ENCODE measurements around the gene FMN1.

FMN1 gene

GRCh38 chr15:33011976-33012375 is 182.5 kb downstream of the FMN1 start:
- no peak overlapping the region for H3K4me3 Mint-ChIP-seq
- H3K27ac Mint-ChIP-seq = no peak overlapping the region
- no peaks in the 10 kb centered on the region for H3K36me3 Mint-ChIP-seq (ENCODE audit: low read depth)
- no peak for TF ChIP-seq CTCF (IDR thresholded peaks at IDR 0.05; ENCODE audit: unreplicated experiment in 3 of 3)
- H3K27me3 Mint-ChIP-seq (ENCODE audit: low read depth) = no peaks in the 10 kb centered on the region
- peaks cover 19% of the 10 kb centered on the region for H3K4me1 Mint-ChIP-seq
- no peaks in the 10 kb centered on the region for H3K9me3 Mint-ChIP-seq

DNA sequence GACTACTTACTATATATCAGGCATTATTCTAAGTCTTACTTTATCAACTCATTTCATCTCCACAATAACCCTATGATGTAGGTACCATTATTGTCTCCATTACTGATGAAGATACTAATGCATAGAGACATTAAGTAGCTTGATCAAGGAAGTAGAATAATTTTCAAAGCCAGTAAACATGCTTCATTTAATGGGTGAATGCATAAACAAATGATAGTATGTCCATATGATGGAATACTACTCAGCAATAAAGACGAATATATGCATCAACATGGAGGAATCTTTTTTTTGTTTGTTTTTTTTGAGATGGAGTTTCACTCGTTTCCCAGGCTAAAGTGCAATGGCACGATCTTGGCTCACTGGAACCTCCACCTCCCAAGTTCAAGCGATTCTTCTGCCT is 184.9 kb downstream of the FMN1 start:
- Mint-ChIP-seq H3K9me3 (peaks cover 2% of the 10 kb centered on the region), H3K27ac (no peak overlapping the region), H3K4me1 (peaks cover 19% of the 10 kb centered on the region), H3K36me3 (ENCODE audit: low read depth) (peaks cover 4% of the 10 kb centered on the region), H3K27me3 (ENCODE audit: low read depth) (no peaks in the 10 kb centered on the region), H3K4me3 (no peak overlapping the region)
- no peak for TF ChIP-seq CTCF (IDR thresholded peaks at IDR 0.05; ENCODE audit: unreplicated experiment in 3 of 3)

DNA sequence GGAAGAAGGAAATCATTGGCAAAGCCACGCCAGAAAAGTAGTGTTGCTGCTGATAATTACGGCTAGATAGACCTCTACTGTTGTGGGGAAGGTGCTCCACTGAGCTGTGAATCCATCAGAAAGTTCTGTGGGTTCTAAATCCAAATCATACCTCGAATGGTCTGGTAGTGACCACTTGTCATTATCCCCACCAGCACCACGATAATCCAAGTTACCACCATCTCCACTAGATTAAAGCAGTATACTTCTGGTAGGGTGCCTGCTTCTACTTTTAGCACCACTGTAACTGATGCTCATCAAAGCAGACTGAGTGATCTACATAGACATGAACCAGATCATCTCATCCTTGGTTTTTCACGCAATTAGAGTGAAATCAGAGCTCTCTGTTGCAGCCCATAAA is 185.5 kb downstream of the FMN1 start:
- TF ChIP-seq CTCF (IDR thresholded peaks at IDR 0.05; ENCODE audit: unreplicated experiment in 3 of 3) = no peak
- Mint-ChIP-seq H3K27me3 (ENCODE audit: low read depth) (no peaks in the 10 kb centered on the region), H3K9me3 (peaks cover 2% of the 10 kb centered on the region), H3K27ac (no peak overlapping the region), H3K4me3 (no peak overlapping the region), H3K36me3 (ENCODE audit: low read depth) (peaks cover 4% of the 10 kb centered on the region), H3K4me1 (peaks cover 19% of the 10 kb centered on the region)

DNA sequence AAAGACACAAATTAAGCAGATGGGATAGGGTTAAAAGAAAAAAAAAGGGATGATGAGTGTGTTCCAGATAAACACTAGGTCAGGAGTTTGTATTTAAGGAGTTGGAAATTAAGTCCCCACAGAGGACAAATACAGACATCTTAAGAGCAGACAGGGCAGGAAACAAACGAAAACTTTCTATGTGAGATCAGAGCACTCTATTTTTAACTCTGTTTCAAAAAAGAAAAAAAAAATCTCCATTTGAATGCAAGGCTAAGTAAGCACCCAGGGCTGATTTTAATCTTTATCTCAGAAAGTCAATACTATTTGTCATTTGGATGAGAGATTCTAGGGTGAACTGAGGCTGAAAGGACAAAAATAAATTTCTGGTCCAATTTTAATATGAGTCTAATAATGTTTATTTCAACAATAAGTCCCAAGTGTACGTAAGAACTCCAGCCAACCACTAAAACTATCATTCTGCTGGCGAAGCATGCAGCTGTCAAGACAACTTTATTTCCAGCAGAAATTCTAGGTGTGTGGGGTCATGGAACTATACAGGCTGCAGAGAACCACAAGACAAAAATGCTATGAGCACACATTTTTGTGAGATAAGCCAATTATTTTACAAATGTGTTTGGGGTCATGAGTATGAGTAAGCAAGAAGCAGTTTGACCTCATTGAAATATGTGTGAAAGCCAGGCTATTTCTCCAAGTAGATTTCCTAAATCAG is 186.1 kb downstream of the FMN1 start:
- Mint-ChIP-seq H3K4me3 (no peak overlapping the region), H3K36me3 (ENCODE audit: low read depth) (peaks cover 4% of the 10 kb centered on the region), H3K27ac (peak overlapping the region in 1 of 3 experiments; percentile 18), H3K27me3 (ENCODE audit: low read depth) (no peaks in the 10 kb centered on the region), H3K9me3 (peaks cover 2% of the 10 kb centered on the region), H3K4me1 (peaks cover 19% of the 10 kb centered on the region)
- no peak for TF ChIP-seq CTCF (IDR thresholded peaks at IDR 0.05; ENCODE audit: unreplicated experiment in 3 of 3)

GRCh38 chr15:33007303-33007855 is 187.1 kb downstream of the FMN1 start:
- Mint-ChIP-seq H3K27me3 (ENCODE audit: low read depth) (no peaks in the 10 kb centered on the region), H3K9me3 (peaks cover 4% of the 10 kb centered on the region), H3K27ac (no peak overlapping the region), H3K4me1 (peaks cover 19% of the 10 kb centered on the region), H3K36me3 (ENCODE audit: low read depth) (peaks cover 4% of the 10 kb centered on the region), H3K4me3 (no peak overlapping the region)
- peak in 1 of 3 experiments; percentile 29 for TF ChIP-seq CTCF (IDR thresholded peaks at IDR 0.05; ENCODE audit: unreplicated experiment in 3 of 3)

DNA sequence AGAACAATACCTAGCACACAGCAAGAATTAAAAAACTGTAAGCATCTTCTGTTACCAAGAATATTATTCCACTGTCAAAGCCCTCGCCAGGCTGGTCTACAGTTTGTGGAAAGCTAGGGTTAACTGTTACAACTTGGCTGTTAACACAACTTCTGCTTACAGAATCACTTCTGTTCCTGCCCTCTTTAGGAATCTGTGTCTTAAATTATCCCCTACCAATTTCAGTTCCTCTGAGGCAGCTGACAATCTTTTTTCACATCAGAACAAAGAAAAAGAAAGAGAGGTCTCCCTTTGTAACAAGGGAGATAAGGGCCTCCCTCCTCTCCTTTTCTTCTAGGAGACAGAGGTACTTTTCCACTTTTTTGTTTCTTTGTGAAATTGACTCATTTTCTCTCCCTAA is 188.9 kb downstream of the FMN1 start:
- Mint-ChIP-seq H3K27ac (no peak overlapping the region), H3K9me3 (peaks cover 4% of the 10 kb centered on the region), H3K4me1 (peaks cover 19% of the 10 kb centered on the region), H3K4me3 (no peak overlapping the region), H3K27me3 (ENCODE audit: low read depth) (no peaks in the 10 kb centered on the region), H3K36me3 (ENCODE audit: low read depth) (peaks cover 4% of the 10 kb centered on the region)
- TF ChIP-seq CTCF (IDR thresholded peaks at IDR 0.05; ENCODE audit: unreplicated experiment in 3 of 3) = no peak

Measured in nephron (organoid).